Measurements from ENCODE around the gene GLIS1.

- TF ChIP-seq CTCF (conservative IDR thresholded peaks at IDR 0.05 in 1 of 2, IDR thresholded peaks at IDR 0.05 in 1 of 2; ENCODE audit: extremely low read depth in 1 of 2, insufficient read depth in 1 of 2, low read depth in 1 of 2, low read length in 2 of 2) (no peak), EZH2 (IDR thresholded peaks at IDR 0.05; ENCODE audit: borderline replicate concordance, low read length) (no peak)
Measured at GRCh38 chr1:53682881-53683280, 56.1 kb downstream of the GLIS1 start.

All from mammary epithelial cell (primary cell).